HepG2 (cell line): ENCODE measurements around the gene CLIC3. TPM values are rescaled to one million over a fixed set of nuclear protein-coding genes. Genes with fewer than 3 reads are reported as not detected.

Experiments
- ATAC-seq: fragments of 200-7000 bp; cut with Tn5 transposase; 3 replicates; pipeline ENCODE4 v1.9.1; 2020; ENCODE audit warnings: mild to moderate bottlenecking, moderate library complexity
- BruUV-seq: library from RNA; stranded (reverse); fragments of 400-500 nt; replicated peaks from 2 replicates; lab custom pipeline; 2021; lab: Mats Ljungman, UMichigan
- CTCF ChIA-PET: fragments of 300-600 bp; formaldehyde crosslinking; extraction: SDS; loops from one replicate; lab custom pipeline; 2021; ENCODE audit warnings: low total read pairs, inconsistent platforms, low intra/inter-chr PET ratio; lab: Yijun Ruan, JAX
- POLR2A ChIA-PET: fragments of 350-600 bp; sonication (Branson Sonifier 250); formaldehyde crosslinking; loops from one replicate; lab custom pipeline; 2020; ENCODE audit warnings: antibody characterized with exemption, inconsistent platforms; lab: Yijun Ruan, JAX
- DNase-seq: peaks from one replicate; pipeline ENCODE4 v3.0.0-alpha.2; 2015; ENCODE audit warnings: low spot score
- FAIRE-seq: peaks from 3 replicates; lab custom pipeline; 2011; peaks lifted over from hg19 to GRCh38; lab: Jason Lieb, UNC
- H2AFZ ChIP-seq: one replicate; pipeline ENCODE4 v1.6.1; 2011; ENCODE audit warnings: low read length, inconsistent platforms
- H3K27ac ChIP-seq: fragments of 300-600 bp; 3 replicates; pipeline ENCODE4 v1.8.0; 2011; ENCODE audit warnings: mixed run types, mild to moderate bottlenecking, mixed read lengths, low read length, inconsistent platforms; ENCODE audit not compliant: insufficient read depth; ENCODE audit errors: extremely low read length
- H3K27me3 ChIP-seq, 2 experiments: fragments of 200-600 bp in 1 of 2; 2 replicates in 1 of 2; 3 replicates in 1 of 2; pipeline versions ENCODE4 v1.6.0 to v1.8.0; 2011; ENCODE audit warnings: low read length in 2 of 2, mild to moderate bottlenecking in 2 of 2, moderate library complexity in 2 of 2, inconsistent platforms in 1 of 2; ENCODE audit not compliant: insufficient read depth in 2 of 2, control insufficient read depth in 1 of 2
- H3K36me3 ChIP-seq, 2 experiments: fragments of 200-600 bp in 1 of 2; replicated peaks in 1 of 2; 2 replicates in 1 of 2; 3 replicates in 1 of 2; pipeline versions ENCODE4 v1.5.1 to v1.8.0; 2011; ENCODE audit warnings: low read length in 2 of 2, inconsistent platforms in 1 of 2; ENCODE audit not compliant: insufficient read depth in 2 of 2, control insufficient read depth in 1 of 2
- H3K4me1 ChIP-seq: 2 replicates; pipeline ENCODE4 v1.5.1; 2012; ENCODE audit warnings: low read length, inconsistent platforms; ENCODE audit not compliant: insufficient read depth
- H3K4me2 ChIP-seq: 2 replicates; pipeline ENCODE4 v1.6.0; 2011; ENCODE audit warnings: low read depth, low read length, inconsistent platforms
- H3K4me3 ChIP-seq, 3 experiments: fragments of 200-600 bp in 1 of 3; sonication (generic), shearing (Covaris generic) in 1 of 3; replicated peaks in 1 of 3; 2 replicates each; pipeline ENCODE4 v1.5.1; 2011 to 2016; ENCODE audit warnings: low read length in 3 of 3, inconsistent platforms in 2 of 3, low read depth in 2 of 3, mild to moderate bottlenecking in 2 of 3, control low read depth in 1 of 3, mixed read lengths in 1 of 3; ENCODE audit not compliant: insufficient read depth in 1 of 3
- H3K79me2 ChIP-seq: one replicate; pipeline ENCODE4 v1.6.1; 2011; ENCODE audit warnings: low read length, inconsistent platforms; ENCODE audit not compliant: insufficient read depth
- H3K9ac ChIP-seq: 2 replicates; pipeline ENCODE4 v1.6.0; 2011; ENCODE audit warnings: mild to moderate bottlenecking, low read depth, low read length, inconsistent platforms; ENCODE audit not compliant: insufficient read depth
- H3K9me3 ChIP-seq: 2 replicates; pipeline ENCODE4 v1.5.1; 2012; ENCODE audit warnings: mild to moderate bottlenecking, low read length
- H4K20me1 ChIP-seq: 2 replicates; pipeline ENCODE4 v1.6.0; 2011; ENCODE audit warnings: inconsistent platforms, mild to moderate bottlenecking, low read length, moderate library complexity; ENCODE audit not compliant: insufficient read depth
- GATAD1 ChIP-seq: IDR thresholded peaks from 2 replicates; pipeline ENCODE4 v1.6.1; 2016; ENCODE audit warnings: missing genetic modification reagents, missing compliant biosample characterization
- GTF2F1 ChIP-seq: fragments of 150-350 bp; IDR thresholded peaks from 2 replicates; pipeline ENCODE4 v1.6.1; 2014; ENCODE audit warnings: low read length
- MED13 ChIP-seq: sonication (generic); formaldehyde crosslinking; IDR thresholded peaks from 2 replicates; pipeline ENCODE4 v1.5.0; 2020; ENCODE audit warnings: missing genetic modification reagents
- MXI1 ChIP-seq: IDR thresholded peaks from 3 replicates; pipeline ENCODE4 v1.6.1; 2012; ENCODE audit warnings: low read depth, low read length, inconsistent platforms, borderline replicate concordance
- NFE2L2 ChIP-seq: fragments of 150-350 bp; IDR thresholded peaks from 2 replicates; pipeline ENCODE4 v1.6.1; 2014; ENCODE audit warnings: low read length
- NR3C1 ChIP-seq: sonication (generic); formaldehyde crosslinking; IDR thresholded peaks from 2 replicates; pipeline ENCODE4 v1.4.0; 2020; ENCODE audit warnings: missing genetic modification reagents
- SMARCC2 ChIP-seq: fragments of 450-650 bp; IDR thresholded peaks from 2 replicates; pipeline ENCODE4 v1.6.1; 2017; ENCODE audit warnings: antibody characterized with exemption, mild to moderate bottlenecking
- ZBTB20 ChIP-seq: sonication (generic); formaldehyde crosslinking; IDR thresholded peaks from 2 replicates; pipeline ENCODE4 v1.8.1; 2023; ENCODE audit warnings: missing genetic modification reagents, low read depth, mild to moderate bottlenecking, borderline replicate concordance
- ZNF143 ChIP-seq: sonication (generic); formaldehyde crosslinking; IDR thresholded peaks from 2 replicates; pipeline ENCODE4 v1.4.0; 2020; ENCODE audit warnings: missing genetic modification reagents
- ZNF572 ChIP-seq: sonication (generic); formaldehyde crosslinking; IDR thresholded peaks from 2 replicates; pipeline ENCODE4 v1.5.1; 2020; ENCODE audit warnings: mild to moderate bottlenecking, missing genetic modification reagents
- ZSCAN20 ChIP-seq: sonication (generic); formaldehyde crosslinking; IDR thresholded peaks from 2 replicates; pipeline ENCODE4 v1.4.0; 2020; ENCODE audit warnings: missing genetic modification reagents, mild to moderate bottlenecking, borderline replicate concordance
- ZZZ3 ChIP-seq: sonication (generic); formaldehyde crosslinking; IDR thresholded peaks from 2 replicates; pipeline ENCODE4 v1.4.0; 2020; ENCODE audit warnings: missing genetic modification reagents, mild to moderate bottlenecking, borderline replicate concordance
- WGBS: methylation state at CpG from one replicate; pipeline ENCODE4 v1.1.6; 2017; ENCODE audit warnings: low lambda C conversion rate; 5-methylcytosine and 5-hydroxymethylcytosine counted together
- in situ Hi-C: cut with HindIII; loops from 2 replicates; pipeline ENCODE4 v1.10.0; 2017; ENCODE audit warnings: low pct_unique_long_range_greater_than_20kb; ENCODE audit not compliant: extremely low pct_ligation_motif_present
- intact Hi-C: fragments of 100-400 bp; cut with micrococcal nuclease; formaldehyde crosslinking; loops from one replicate; pipeline ENCODE4 v1.10.0; 2022; ENCODE audit not compliant: unreplicated experiment
- polyA plus RNA-seq, 8 experiments: library from polyadenylated mRNA; depleted of rRNA in 3 of 8; stranded (reverse) in 7 of 8; unstranded in 1 of 8; fragments of >200 nt; fragmentation: Illumina TruSeq in 4 of 8; extraction: Trizol in 4 of 8; gene quantifications; 2 replicates each; pipeline versions ENCODE4 v1.2.1 to v1.2.3, GENCODE V29; 2011 to 2016; ENCODE audit warnings: low read depth in 4 of 8, missing spikeins in 1 of 8, mixed read lengths in 1 of 8; ENCODE audit not compliant: insufficient read depth in 1 of 8
- total RNA-seq, 5 experiments: library from RNA; depleted of rRNA; stranded (reverse); fragments of >200 nt; fragmentation: Illumina TruSeq; extraction: Trizol; gene quantifications; 2 replicates each; pipeline ENCODE4 v1.2.3, GENCODE V29; 2016; ENCODE audit warnings: low read depth in 1 of 5
- TF ChIP-seq, protein P1 (sequence below): sonication (generic); formaldehyde crosslinking; IDR thresholded peaks from 2 replicates; pipeline ENCODE4 v1.4.0; 2020; ENCODE audit warnings: missing genetic modification reagents
- TF ChIP-seq, protein P2 (sequence below): sonication (generic); formaldehyde crosslinking; IDR thresholded peaks from 2 replicates; pipeline ENCODE4 v1.5.0; 2020; ENCODE audit warnings: mild to moderate bottlenecking, missing genetic modification reagents

Gene CLIC3
- total and polyA plus RNA-seq, 2 of the 13 experiments (the other 11 are each of a cell fraction or from before 2014, with no cell fraction given): 0.51 to 1.5 TPM

DNA sequence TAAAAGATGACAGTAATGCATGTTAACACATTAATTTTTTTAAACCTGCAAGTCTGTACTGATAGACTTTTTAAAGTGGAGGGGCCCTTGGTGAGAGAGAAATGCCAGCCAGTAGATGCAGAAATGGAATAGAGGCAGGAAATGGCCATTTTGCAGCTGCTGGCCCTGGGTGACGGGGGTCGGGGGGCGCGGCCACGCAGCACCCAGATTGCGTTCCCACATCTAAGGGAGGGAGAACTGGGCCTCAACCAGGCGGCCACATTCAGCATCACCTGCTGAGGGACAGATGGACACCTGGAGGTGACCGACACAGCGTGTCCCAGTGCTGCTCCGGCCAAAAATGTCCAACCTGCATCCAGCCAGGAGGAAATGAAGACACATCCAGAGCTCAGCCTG lies 6.3 kb upstream of the CLIC3 start:
- H3K9ac ChIP-seq: no peak overlapping the region

DNA sequence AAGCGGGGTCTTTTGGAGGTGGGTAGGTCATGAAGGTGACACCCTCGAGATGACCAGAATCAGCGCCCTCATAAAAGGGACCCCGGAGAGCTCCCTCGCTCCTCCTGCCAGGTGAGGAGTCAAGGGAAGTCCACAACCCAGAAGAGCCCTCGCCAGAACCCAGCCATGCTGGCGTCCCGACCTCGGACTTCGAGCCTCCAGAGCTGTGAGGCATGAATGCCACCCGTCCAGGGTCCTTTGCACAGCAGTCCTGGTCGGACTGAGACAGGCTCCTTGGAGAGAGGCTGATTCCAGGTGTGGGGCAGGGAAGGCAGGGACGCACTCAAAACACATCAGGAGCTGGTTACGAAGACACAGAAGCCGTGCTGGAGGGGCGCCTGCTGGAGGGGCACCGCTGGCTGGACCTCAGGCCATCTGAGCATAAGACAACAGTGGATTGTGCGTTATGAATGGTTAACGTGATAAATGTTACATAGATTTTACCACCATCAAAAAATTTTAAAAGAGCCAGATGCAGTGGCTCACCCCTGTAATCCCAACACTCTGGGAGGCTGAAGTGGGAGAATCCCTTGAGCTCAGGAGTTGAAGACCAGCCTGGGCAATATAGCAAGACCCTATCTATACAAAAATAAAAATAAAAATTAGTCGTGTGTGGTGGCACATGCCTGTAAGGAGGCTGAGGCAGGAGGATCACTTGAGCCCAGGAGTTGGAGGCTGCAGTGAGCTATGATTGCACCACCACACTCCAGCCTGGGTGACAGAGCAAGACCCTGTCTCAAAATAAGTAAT lies 5.7 kb upstream of the CLIC3 start:
- H3K9ac ChIP-seq: peak overlapping the region; percentile 29; the same call in 1 of the 2 replicates
- peaks cover 47% of the 10 kb centered on the region for H3K4me1 ChIP-seq
- H3K27me3 ChIP-seq: no peaks in the 10 kb centered on the region
- intact Hi-C loops: no loop called here
- peak overlapping the region; percentile 77 for H3K4me2 ChIP-seq
- no peaks in the 10 kb centered on the region for H3K79me2 ChIP-seq
- H3K36me3 ChIP-seq: no peaks in the 10 kb centered on the region
- H2AFZ ChIP-seq: peak overlapping the region; percentile 6
- in situ Hi-C loops: no loop called here
- no TSS peak for BruUV-seq
- peak overlapping the region in 1 of 3 experiments; percentile 61; a peak in 2 of 6 replicates for H3K4me3 ChIP-seq
- peak overlapping the region; percentile 22 for H3K27ac ChIP-seq
- POLR2A ChIA-PET: interaction anchor here (0.8 to 3.5 kb wide), 5 partner anchors 9 to 57 kb away, joined by 3 to 22 read pairs (median 6); partner anchors contain the start of genes C8G, FBXW5 and PAXX
- CTCF ChIA-PET: no interaction called here
- no peak for FAIRE-seq
- no peaks in the 10 kb centered on the region for H4K20me1 ChIP-seq
- ATAC-seq: peak; percentile 58
- H3K9me3 ChIP-seq: peaks cover 4% of the 10 kb centered on the region; the same call in 1 of the 2 replicates
- 18% methylated on average over 17 of the region's 20 CpGs for WGBS
- DNase-seq: peak; percentile 51
- TF ChIP-seq NFE2L2 (no peak), ZNF572 (CRISPR knock-in tag) (0 out of 2 replicates have a peak, but pooled peaks have one; percentile 36), ZZZ3 (CRISPR knock-in tag) (no peak), GTF2F1 (no peak), GATAD1 (CRISPR knock-in tag) (no peak), NR3C1 (CRISPR knock-in tag) (no peak), ZNF143 (CRISPR knock-in tag) (no peak), ZSCAN20 (CRISPR knock-in tag) (no peak), ZBTB20 (CRISPR knock-in tag) (no peak), MED13 (no peak), SMARCC2 (no peak)
- TF ChIP-seq, protein P1, sequence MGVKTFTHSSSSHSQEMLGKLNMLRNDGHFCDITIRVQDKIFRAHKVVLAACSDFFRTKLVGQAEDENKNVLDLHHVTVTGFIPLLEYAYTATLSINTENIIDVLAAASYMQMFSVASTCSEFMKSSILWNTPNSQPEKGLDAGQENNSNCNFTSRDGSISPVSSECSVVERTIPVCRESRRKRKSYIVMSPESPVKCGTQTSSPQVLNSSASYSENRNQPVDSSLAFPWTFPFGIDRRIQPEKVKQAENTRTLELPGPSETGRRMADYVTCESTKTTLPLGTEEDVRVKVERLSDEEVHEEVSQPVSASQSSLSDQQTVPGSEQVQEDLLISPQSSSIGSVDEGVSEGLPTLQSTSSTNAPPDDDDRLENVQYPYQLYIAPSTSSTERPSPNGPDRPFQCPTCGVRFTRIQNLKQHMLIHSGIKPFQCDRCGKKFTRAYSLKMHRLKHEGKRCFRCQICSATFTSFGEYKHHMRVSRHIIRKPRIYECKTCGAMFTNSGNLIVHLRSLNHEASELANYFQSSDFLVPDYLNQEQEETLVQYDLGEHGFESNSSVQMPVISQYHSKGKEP (CRISPR knock-in tag): no peak

More for the DNA sequence above, 6.3 kb upstream of the CLIC3 start:
- no TSS peak for BruUV-seq
- ChIA-PET POLR2A (interaction anchor here (3.5 kb wide), 1 partner anchor 10 kb away, joined by 22 read pairs; the partner anchor contains the start of gene PAXX), CTCF (no interaction called here)
- Histone ChIP-seq H2AFZ (no peak overlapping the region), H3K9me3 (peaks cover 4% of the 10 kb centered on the region; the same call in 1 of the 2 replicates), H3K27ac (no peak overlapping the region), H3K27me3 (no peaks in the 10 kb centered on the region), H3K36me3 (no peaks in the 10 kb centered on the region), H4K20me1 (no peaks in the 10 kb centered on the region), H3K4me2 (no peak overlapping the region), H3K4me3 (no peak overlapping the region), H3K79me2 (no peaks in the 10 kb centered on the region), H3K4me1 (peaks cover 41% of the 10 kb centered on the region)
- FAIRE-seq (no peak), ATAC-seq (no peak), DNase-seq (no peak)
- intact Hi-C loops: no loop called here
- TF ChIP-seq MXI1: no peak
- TF ChIP-seq, protein P2, sequence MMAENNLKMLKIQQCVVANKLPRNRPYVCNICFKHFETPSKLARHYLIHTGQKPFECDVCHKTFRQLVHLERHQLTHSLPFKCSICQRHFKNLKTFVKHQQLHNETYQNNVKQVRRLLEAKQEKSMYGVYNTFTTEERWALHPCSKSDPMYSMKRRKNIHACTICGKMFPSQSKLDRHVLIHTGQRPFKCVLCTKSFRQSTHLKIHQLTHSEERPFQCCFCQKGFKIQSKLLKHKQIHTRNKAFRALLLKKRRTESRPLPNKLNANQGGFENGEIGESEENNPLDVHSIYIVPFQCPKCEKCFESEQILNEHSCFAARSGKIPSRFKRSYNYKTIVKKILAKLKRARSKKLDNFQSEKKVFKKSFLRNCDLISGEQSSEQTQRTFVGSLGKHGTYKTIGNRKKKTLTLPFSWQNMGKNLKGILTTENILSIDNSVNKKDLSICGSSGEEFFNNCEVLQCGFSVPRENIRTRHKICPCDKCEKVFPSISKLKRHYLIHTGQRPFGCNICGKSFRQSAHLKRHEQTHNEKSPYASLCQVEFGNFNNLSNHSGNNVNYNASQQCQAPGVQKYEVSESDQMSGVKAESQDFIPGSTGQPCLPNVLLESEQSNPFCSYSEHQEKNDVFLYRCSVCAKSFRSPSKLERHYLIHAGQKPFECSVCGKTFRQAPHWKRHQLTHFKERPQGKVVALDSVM (CRISPR knock-in tag): peak; percentile 6; the same call in 1 of the 2 replicates
- in situ Hi-C loops: no loop called here
- WGBS: 68% methylated on average over 8 of the region's 10 CpGs
